ENCODE results near the gene KCTD5. TPM values are rescaled to one million over a fixed set of nuclear protein-coding genes. Genes with fewer than 3 reads are reported as not detected.

Gene KCTD5
- total and polyA plus RNA-seq, 2 experiments from 2014 or later: 19.7 to 31.8 TPM

DNA sequence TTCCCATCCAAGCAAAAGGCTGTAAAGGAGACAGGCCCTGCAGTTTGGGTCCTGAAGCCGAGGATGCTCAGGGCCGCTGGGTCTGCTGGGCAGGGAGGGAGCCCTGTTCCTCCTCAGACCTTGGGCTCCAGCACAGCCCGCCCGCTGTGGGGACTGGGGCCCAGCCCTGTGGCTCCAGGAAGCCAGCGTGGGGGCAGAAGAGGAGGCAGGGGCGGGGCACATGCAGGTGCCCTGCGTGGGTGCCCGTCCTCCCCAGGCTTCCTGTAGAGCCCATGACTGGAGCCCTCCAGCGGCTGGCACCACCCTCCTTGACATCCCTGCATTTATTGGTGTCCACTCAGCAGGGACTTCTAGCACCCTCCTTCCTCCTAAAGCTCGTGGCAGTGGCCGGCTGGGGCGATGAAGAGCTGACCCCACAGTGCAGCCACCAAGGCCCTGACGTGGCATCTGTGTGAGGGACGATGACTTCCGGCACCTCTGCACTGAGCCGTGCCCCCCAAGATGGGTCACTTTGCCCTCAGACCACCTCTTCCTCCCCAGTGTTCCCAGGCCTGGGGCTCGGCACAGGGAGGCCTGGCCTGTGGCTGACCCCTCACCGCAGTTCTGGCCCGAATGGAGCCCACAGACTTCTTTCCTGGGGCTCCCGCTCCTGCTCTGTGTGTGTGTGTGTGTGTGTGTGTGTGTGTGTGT lies 27.8 kb downstream of the KCTD5 start:
- H3K9me2 ChIP-seq (ENCODE audit: insufficient read depth): no peaks in the 10 kb centered on the region

DNA sequence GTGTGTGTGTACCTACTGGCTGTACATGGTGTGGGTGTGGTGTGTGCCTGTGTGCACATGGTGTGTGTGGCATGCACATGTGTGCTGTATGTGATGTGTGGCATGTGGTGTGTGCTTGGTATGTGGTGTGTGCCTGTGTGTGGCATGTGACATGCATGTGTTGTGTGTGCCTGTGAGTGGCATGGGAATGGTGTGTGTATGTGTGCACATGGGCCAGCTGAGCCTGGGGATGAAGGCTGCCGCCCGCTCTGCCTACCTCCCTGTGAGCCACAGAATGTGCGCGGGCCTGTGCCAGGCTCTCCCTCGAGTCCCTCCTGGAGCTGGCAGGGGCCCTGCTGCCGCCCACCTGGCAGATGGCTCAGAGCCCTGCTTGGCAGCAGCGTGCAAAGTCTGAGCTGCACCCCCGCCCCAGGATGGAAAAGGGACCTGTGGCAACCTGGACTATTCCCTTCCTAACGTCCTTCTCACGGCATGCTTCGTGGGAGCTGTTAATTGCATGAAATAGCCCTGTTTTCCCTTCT lies 28.4 kb downstream of the KCTD5 start:
- Mint-ChIP-seq H3K9me3 (no peaks in the 10 kb centered on the region), H3K4me1 (peaks cover 4% of the 10 kb centered on the region; the same call in 2 of the 3 replicates), H3K27me3 (ENCODE audit: insufficient read depth, low read depth, poor library complexity) (peaks cover 17% of the 10 kb centered on the region), H3K4me3 (no peak overlapping the region), H3K36me3 (ENCODE audit: low read depth) (peaks cover 12% of the 10 kb centered on the region), H3K27ac (peak overlapping the region; percentile 5; the same call in 1 of the 2 replicates)
- Histone ChIP-seq H2AFZ (no peak overlapping the region), H3K27ac (ENCODE audit: low read depth) (no peak overlapping the region), H3K4me1 (ENCODE audit: insufficient read depth) (no peaks in the 10 kb centered on the region), H3K4me2 (no peak overlapping the region), H3F3A (replicated peaks; ENCODE audit: low read depth) (no peaks in the 10 kb centered on the region; the same call in 1 of the 2 replicates), H3K4me3 (no peak overlapping the region), H3K79me2 (replicated peaks; ENCODE audit: insufficient read depth) (no peaks in the 10 kb centered on the region), H4K20me1 (replicated peaks; ENCODE audit: insufficient read depth) (no peaks in the 10 kb centered on the region; the same call in 1 of the 2 replicates), H3K36me3 (ENCODE audit: insufficient read depth) (0 out of 2 replicates have a peak, but pooled peaks cover 5% of the 10 kb centered on the region), H3K27me3 (ENCODE audit: insufficient read depth) (no peaks in the 10 kb centered on the region), H3K9me2 (ENCODE audit: insufficient read depth) (no peaks in the 10 kb centered on the region)
- DNase-seq (ENCODE audit: low spot score): no peak
- ATAC-seq: no peak
- no peak for TF ChIP-seq ZNF114 (CRISPR knock-in tag; IDR thresholded peaks at IDR 0.05)
- TF ChIP-seq NANOG (IDR thresholded peaks at IDR 0.05; ENCODE audit: borderline replicate concordance): no peak
- no peak for TF ChIP-seq ZNF331 (CRISPR knock-in tag; IDR thresholded peaks at IDR 0.05; ENCODE audit: low read depth)
- no peak for TF ChIP-seq EZH2phosphoT487 (IDR thresholded peaks at IDR 0.05; ENCODE audit: unreplicated experiment)
- TF ChIP-seq, protein P1, sequence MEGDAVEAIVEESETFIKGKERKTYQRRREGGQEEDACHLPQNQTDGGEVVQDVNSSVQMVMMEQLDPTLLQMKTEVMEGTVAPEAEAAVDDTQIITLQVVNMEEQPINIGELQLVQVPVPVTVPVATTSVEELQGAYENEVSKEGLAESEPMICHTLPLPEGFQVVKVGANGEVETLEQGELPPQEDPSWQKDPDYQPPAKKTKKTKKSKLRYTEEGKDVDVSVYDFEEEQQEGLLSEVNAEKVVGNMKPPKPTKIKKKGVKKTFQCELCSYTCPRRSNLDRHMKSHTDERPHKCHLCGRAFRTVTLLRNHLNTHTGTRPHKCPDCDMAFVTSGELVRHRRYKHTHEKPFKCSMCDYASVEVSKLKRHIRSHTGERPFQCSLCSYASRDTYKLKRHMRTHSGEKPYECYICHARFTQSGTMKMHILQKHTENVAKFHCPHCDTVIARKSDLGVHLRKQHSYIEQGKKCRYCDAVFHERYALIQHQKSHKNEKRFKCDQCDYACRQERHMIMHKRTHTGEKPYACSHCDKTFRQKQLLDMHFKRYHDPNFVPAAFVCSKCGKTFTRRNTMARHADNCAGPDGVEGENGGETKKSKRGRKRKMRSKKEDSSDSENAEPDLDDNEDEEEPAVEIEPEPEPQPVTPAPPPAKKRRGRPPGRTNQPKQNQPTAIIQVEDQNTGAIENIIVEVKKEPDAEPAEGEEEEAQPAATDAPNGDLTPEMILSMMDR (conservative IDR thresholded peaks at IDR 0.05; ENCODE audit: low read depth in 2 of 2): no peak
- no peak for TF ChIP-seq POLR2AphosphoS5 (IDR thresholded peaks at IDR 0.05; ENCODE audit: low read depth)
- TF ChIP-seq, protein P2, sequence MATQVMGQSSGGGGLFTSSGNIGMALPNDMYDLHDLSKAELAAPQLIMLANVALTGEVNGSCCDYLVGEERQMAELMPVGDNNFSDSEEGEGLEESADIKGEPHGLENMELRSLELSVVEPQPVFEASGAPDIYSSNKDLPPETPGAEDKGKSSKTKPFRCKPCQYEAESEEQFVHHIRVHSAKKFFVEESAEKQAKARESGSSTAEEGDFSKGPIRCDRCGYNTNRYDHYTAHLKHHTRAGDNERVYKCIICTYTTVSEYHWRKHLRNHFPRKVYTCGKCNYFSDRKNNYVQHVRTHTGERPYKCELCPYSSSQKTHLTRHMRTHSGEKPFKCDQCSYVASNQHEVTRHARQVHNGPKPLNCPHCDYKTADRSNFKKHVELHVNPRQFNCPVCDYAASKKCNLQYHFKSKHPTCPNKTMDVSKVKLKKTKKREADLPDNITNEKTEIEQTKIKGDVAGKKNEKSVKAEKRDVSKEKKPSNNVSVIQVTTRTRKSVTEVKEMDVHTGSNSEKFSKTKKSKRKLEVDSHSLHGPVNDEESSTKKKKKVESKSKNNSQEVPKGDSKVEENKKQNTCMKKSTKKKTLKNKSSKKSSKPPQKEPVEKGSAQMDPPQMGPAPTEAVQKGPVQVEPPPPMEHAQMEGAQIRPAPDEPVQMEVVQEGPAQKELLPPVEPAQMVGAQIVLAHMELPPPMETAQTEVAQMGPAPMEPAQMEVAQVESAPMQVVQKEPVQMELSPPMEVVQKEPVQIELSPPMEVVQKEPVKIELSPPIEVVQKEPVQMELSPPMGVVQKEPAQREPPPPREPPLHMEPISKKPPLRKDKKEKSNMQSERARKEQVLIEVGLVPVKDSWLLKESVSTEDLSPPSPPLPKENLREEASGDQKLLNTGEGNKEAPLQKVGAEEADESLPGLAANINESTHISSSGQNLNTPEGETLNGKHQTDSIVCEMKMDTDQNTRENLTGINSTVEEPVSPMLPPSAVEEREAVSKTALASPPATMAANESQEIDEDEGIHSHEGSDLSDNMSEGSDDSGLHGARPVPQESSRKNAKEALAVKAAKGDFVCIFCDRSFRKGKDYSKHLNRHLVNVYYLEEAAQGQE (IDR thresholded peaks at IDR 0.05; ENCODE audit: unreplicated experiment): no peak
- no peak for TF ChIP-seq JUNB (IDR thresholded peaks at IDR 0.05; ENCODE audit: unreplicated experiment)

More for the DNA sequence above, 27.8 kb downstream of the KCTD5 start:
- H3K27me3 Mint-ChIP-seq (ENCODE audit: insufficient read depth, low read depth, poor library complexity): peaks cover 15% of the 10 kb centered on the region
- no peak overlapping the region for H3K4me3 Mint-ChIP-seq
- DNase-seq (ENCODE audit: low spot score): no peak
- Histone ChIP-seq H3K4me2 (no peak overlapping the region), H2AFZ (no peak overlapping the region), H4K20me1 (replicated peaks; ENCODE audit: insufficient read depth) (no peaks in the 10 kb centered on the region; the same call in 1 of the 2 replicates), H3K79me2 (replicated peaks; ENCODE audit: insufficient read depth) (no peaks in the 10 kb centered on the region), H3F3A (replicated peaks; ENCODE audit: low read depth) (no peaks in the 10 kb centered on the region; the same call in 1 of the 2 replicates), H3K27me3 (ENCODE audit: insufficient read depth) (no peaks in the 10 kb centered on the region), H3K27ac (ENCODE audit: low read depth) (no peak overlapping the region), H3K4me1 (ENCODE audit: insufficient read depth) (no peaks in the 10 kb centered on the region), H3K4me3 (no peak overlapping the region), H3K36me3 (ENCODE audit: insufficient read depth) (0 out of 2 replicates have a peak, but pooled peaks cover 5% of the 10 kb centered on the region)
- H3K27ac Mint-ChIP-seq: peak overlapping the region; percentile 5; the same call in 1 of the 2 replicates
- H3K9me3 Mint-ChIP-seq: no peaks in the 10 kb centered on the region
- H3K36me3 Mint-ChIP-seq (ENCODE audit: low read depth): peaks cover 12% of the 10 kb centered on the region
- H3K4me1 Mint-ChIP-seq: peaks cover 4% of the 10 kb centered on the region; the same call in 2 of the 3 replicates
- TF ChIP-seq, protein P3, sequence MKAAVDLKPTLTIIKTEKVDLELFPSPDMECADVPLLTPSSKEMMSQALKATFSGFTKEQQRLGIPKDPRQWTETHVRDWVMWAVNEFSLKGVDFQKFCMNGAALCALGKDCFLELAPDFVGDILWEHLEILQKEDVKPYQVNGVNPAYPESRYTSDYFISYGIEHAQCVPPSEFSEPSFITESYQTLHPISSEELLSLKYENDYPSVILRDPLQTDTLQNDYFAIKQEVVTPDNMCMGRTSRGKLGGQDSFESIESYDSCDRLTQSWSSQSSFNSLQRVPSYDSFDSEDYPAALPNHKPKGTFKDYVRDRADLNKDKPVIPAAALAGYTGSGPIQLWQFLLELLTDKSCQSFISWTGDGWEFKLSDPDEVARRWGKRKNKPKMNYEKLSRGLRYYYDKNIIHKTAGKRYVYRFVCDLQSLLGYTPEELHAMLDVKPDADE (IDR thresholded peaks at IDR 0.05): no peak
- TF ChIP-seq EZH2phosphoT487 (IDR thresholded peaks at IDR 0.05; ENCODE audit: unreplicated experiment) (no peak), JUNB (IDR thresholded peaks at IDR 0.05; ENCODE audit: unreplicated experiment) (no peak), NANOG (IDR thresholded peaks at IDR 0.05; ENCODE audit: borderline replicate concordance) (no peak)
- TF ChIP-seq, protein P2 (IDR thresholded peaks at IDR 0.05; ENCODE audit: unreplicated experiment): no peak
- ATAC-seq: no peak

All from GM23338 (cell line).